Endodermal cell (in vitro differentiated cells): Measurements from ENCODE around the gene TMC3. TPM values are rescaled to one million over a fixed set of nuclear protein-coding genes. Genes with fewer than 3 reads are reported as not detected.

Experiments
- DNase-seq: peaks from one replicate; pipeline ENCODE4 v3.0.0-alpha.2; 2017
- H3K27ac ChIP-seq: 2 replicates; pipeline ENCODE4 v1.5.1; 2013; ENCODE audit warnings: mild to moderate bottlenecking, low read depth, low read length, moderate library complexity
- H3K27me3 ChIP-seq: 2 replicates; pipeline ENCODE4 v1.6.1; 2013; ENCODE audit warnings: mild to moderate bottlenecking, low read length, moderate library complexity; ENCODE audit not compliant: insufficient read depth, control insufficient read depth, poor library complexity, severe bottlenecking
- H3K36me3 ChIP-seq: 2 replicates; pipeline ENCODE4 v1.7.0; 2013; ENCODE audit warnings: mild to moderate bottlenecking, low read length, moderate library complexity; ENCODE audit not compliant: control insufficient read depth, insufficient read depth
- H3K4me1 ChIP-seq: one replicate; pipeline ENCODE4 v1.7.0; 2013; ENCODE audit warnings: low read length; ENCODE audit not compliant: control insufficient read depth, insufficient read depth
- H3K4me3 ChIP-seq: 2 replicates; pipeline ENCODE4 v1.5.1; 2013; ENCODE audit warnings: mild to moderate bottlenecking, low read length, moderate library complexity
- H3K9ac ChIP-seq: 2 replicates; pipeline ENCODE4 v1.6.1; 2013; ENCODE audit warnings: mild to moderate bottlenecking, low read length, moderate library complexity; ENCODE audit not compliant: poor library complexity, severe bottlenecking; ENCODE audit errors: extremely low read depth
- H3K9me3 ChIP-seq: 2 replicates; pipeline ENCODE4 v1.6.1; 2013; ENCODE audit warnings: mild to moderate bottlenecking, low read length, moderate library complexity; ENCODE audit not compliant: control insufficient read depth
- H3K27ac Mint-ChIP-seq: 2 replicates; pipeline ENCODE4 v1.8.0; 2020; ENCODE audit warnings: mixed read lengths
- H3K27me3 Mint-ChIP-seq: 2 replicates; pipeline ENCODE4 v1.8.0; 2021; ENCODE audit warnings: mild to moderate bottlenecking, mixed read lengths; ENCODE audit not compliant: insufficient read depth
- H3K36me3 Mint-ChIP-seq: 2 replicates; pipeline ENCODE4 v1.8.0; 2020; ENCODE audit warnings: low read depth, mixed read lengths
- H3K4me1 Mint-ChIP-seq: 2 replicates; pipeline ENCODE4 v1.8.0; 2020; ENCODE audit warnings: mixed read lengths
- H3K4me3 Mint-ChIP-seq: 2 replicates; pipeline ENCODE4 v1.8.0; 2020; ENCODE audit warnings: mild to moderate bottlenecking, moderate library complexity, mixed read lengths
- H3K9me3 Mint-ChIP-seq: 2 replicates; pipeline ENCODE4 v1.8.0; 2020; ENCODE audit warnings: mild to moderate bottlenecking, mixed read lengths
- CTCF ChIP-seq: fragments of 200-600 bp; sonication (generic); conservative IDR thresholded peaks from 2 replicates; pipeline ENCODE4 v1.5.0; 2021; ENCODE audit warnings: antibody characterized with exemption, mild to moderate bottlenecking
- WGBS, 2 experiments: methylation state at CpG; one replicate each; pipeline versions ENCODE4 v1.1.5 to v1.1.7; 2013; ENCODE audit warnings: missing lambda C conversion rate in 2 of 2, mixed read lengths in 1 of 2; ENCODE audit not compliant: insufficient coverage in 1 of 2, insufficient read length in 1 of 2; 5-methylcytosine and 5-hydroxymethylcytosine counted together
- total RNA-seq, 2 donors: library from RNA; stranded (reverse); fragmentation: NEBNext Ultra II Directional in 1 of 2; extraction: Animal tissue kit (Norgen Biotek cat#: 25700) in 1 of 2; gene quantifications; 2 replicates in 1 of 2; 3 replicates in 1 of 2; pipeline ENCODE4 v1.2.1, GENCODE V29; 2021

Gene TMC3
- total RNA-seq, 2 donors from 2014 or later = not detected

GRCh38 chr15:81335631-81336030 lies 38.4 kb downstream of the TMC3 start:
- no peak overlapping the region for H3K27ac Mint-ChIP-seq
- H3K4me3 Mint-ChIP-seq = no peak overlapping the region
- 96 to 100% methylated on average over 1 to 4 of the region's 4 CpGs for WGBS, 2 experiments
- Histone ChIP-seq H3K27ac (no peak overlapping the region), H3K9me3 (no peaks in the 10 kb centered on the region), H3K4me1 (peaks cover 4% of the 10 kb centered on the region), H3K9ac (no peak overlapping the region), H3K36me3 (no peaks in the 10 kb centered on the region), H3K4me3 (no peak overlapping the region), H3K27me3 (no peaks in the 10 kb centered on the region)
- H3K9me3 Mint-ChIP-seq = no peaks in the 10 kb centered on the region
- DNase-seq = no peak
- no peak for TF ChIP-seq CTCF
- H3K27me3 Mint-ChIP-seq = no peaks in the 10 kb centered on the region
- H3K36me3 Mint-ChIP-seq = no peaks in the 10 kb centered on the region
- peaks cover 21% of the 10 kb centered on the region for H3K4me1 Mint-ChIP-seq

GRCh38 chr15:81334768-81335435 lies 39.1 kb downstream of the TMC3 start:
- Mint-ChIP-seq H3K9me3 (no peaks in the 10 kb centered on the region), H3K4me1 (peaks cover 21% of the 10 kb centered on the region), H3K36me3 (no peaks in the 10 kb centered on the region), H3K4me3 (no peak overlapping the region), H3K27ac (no peak overlapping the region), H3K27me3 (no peaks in the 10 kb centered on the region)
- Histone ChIP-seq H3K27me3 (no peaks in the 10 kb centered on the region), H3K27ac (no peak overlapping the region), H3K9ac (no peak overlapping the region), H3K36me3 (no peaks in the 10 kb centered on the region), H3K9me3 (no peaks in the 10 kb centered on the region), H3K4me3 (no peak overlapping the region), H3K4me1 (peaks cover 5% of the 10 kb centered on the region)
- WGBS, 2 experiments = 89 to 94% methylated on average over 8 to 10 of the region's 10 CpGs
- no peak for DNase-seq
- TF ChIP-seq CTCF = no peak

GRCh38 chr15:81333363-81333762 lies 40.6 kb downstream of the TMC3 start:
- no peak for TF ChIP-seq CTCF
- no peak overlapping the region for H3K4me3 Mint-ChIP-seq
- no peaks in the 10 kb centered on the region for H3K36me3 Mint-ChIP-seq
- no peaks in the 10 kb centered on the region for H3K27me3 Mint-ChIP-seq
- Histone ChIP-seq H3K4me3 (no peak overlapping the region), H3K4me1 (peaks cover 5% of the 10 kb centered on the region), H3K27ac (no peak overlapping the region), H3K9me3 (no peaks in the 10 kb centered on the region), H3K9ac (no peak overlapping the region), H3K27me3 (no peaks in the 10 kb centered on the region), H3K36me3 (no peaks in the 10 kb centered on the region)
- H3K9me3 Mint-ChIP-seq = no peaks in the 10 kb centered on the region
- 84 to 93% methylated on average over 3 of the region's 3 CpGs for WGBS, 2 experiments
- no peak for DNase-seq
- no peak overlapping the region for H3K27ac Mint-ChIP-seq
- peaks cover 21% of the 10 kb centered on the region for H3K4me1 Mint-ChIP-seq
